HEK293T (cell line): ENCODE results near the gene NUDT14.

Experiments
- CTCF ChIA-PET: fragments of 350-600 bp; formaldehyde crosslinking; extraction: SDS; loops from one replicate; lab custom pipeline; 2021; ENCODE audit warnings: antibody characterized with exemption, inconsistent platforms; lab: Yijun Ruan, JAX
- POLR2A ChIA-PET: fragments of 350-600 bp; formaldehyde crosslinking; extraction: SDS; loops from one replicate; lab custom pipeline; 2020; ENCODE audit warnings: antibody characterized with exemption, inconsistent platforms; lab: Yijun Ruan, JAX
- DNase-seq: peaks from one replicate; pipeline ENCODE4 v3.0.0; 2012; ENCODE audit warnings: mixed read lengths; ENCODE audit errors: extremely low spot score
- ARNT ChIP-seq: fragments of 450-650 bp; IDR thresholded peaks from 2 replicates; pipeline ENCODE4 v1.6.1; 2017; ENCODE audit warnings: mild to moderate bottlenecking
- BHLHE40 ChIP-seq: fragments of 450-650 bp; IDR thresholded peaks from 2 replicates; pipeline ENCODE4 v1.6.1; 2016; ENCODE audit warnings: mild to moderate bottlenecking, moderate library complexity, borderline replicate concordance
- CTBP1 ChIP-seq: fragments of 450-650 bp; IDR thresholded peaks from 2 replicates; pipeline ENCODE4 v1.6.1; 2016; ENCODE audit warnings: borderline replicate concordance
- ELF4 ChIP-seq: fragments of 450-650 bp; IDR thresholded peaks from 2 replicates; pipeline ENCODE4 v1.6.1; 2017; ENCODE audit warnings: antibody characterized with exemption
- FOXA1 ChIP-seq: fragments of 450-650 bp; IDR thresholded peaks from 2 replicates; pipeline ENCODE4 v1.6.1; 2016; ENCODE audit warnings: mild to moderate bottlenecking
- FOXK2 ChIP-seq: fragments of 450-650 bp; IDR thresholded peaks from 2 replicates; pipeline ENCODE4 v1.6.1; 2016; ENCODE audit warnings: mild to moderate bottlenecking
- FOXM1 ChIP-seq: fragments of 450-650 bp; IDR thresholded peaks from 2 replicates; pipeline ENCODE4 v1.6.1; 2017; ENCODE audit warnings: mild to moderate bottlenecking, borderline replicate concordance
- HDGF ChIP-seq: fragments of 450-650 bp; IDR thresholded peaks from 2 replicates; pipeline ENCODE4 v1.6.1; 2017; ENCODE audit warnings: antibody characterized with exemption, borderline replicate concordance
- L3MBTL2 ChIP-seq: fragments of 450-650 bp; conservative IDR thresholded peaks from 2 replicates; pipeline ENCODE4 v1.6.1; 2016; ENCODE audit warnings: mild to moderate bottlenecking
- LEF1 ChIP-seq: fragments of 450-650 bp; IDR thresholded peaks from 2 replicates; pipeline ENCODE4 v1.6.1; 2017; ENCODE audit warnings: mild to moderate bottlenecking, borderline replicate concordance
- NFRKB ChIP-seq: fragments of 450-650 bp; IDR thresholded peaks from 2 replicates; pipeline ENCODE4 v1.6.1; 2016; ENCODE audit warnings: mild to moderate bottlenecking, moderate library complexity
- PKNOX1 ChIP-seq: fragments of 450-650 bp; IDR thresholded peaks from 2 replicates; pipeline ENCODE4 v1.6.1; 2016
- SP1 ChIP-seq: fragments of 450-650 bp; IDR thresholded peaks from 2 replicates; pipeline ENCODE4 v1.6.1; 2017
- SUZ12 ChIP-seq: fragments of 450-650 bp; IDR thresholded peaks from 2 replicates; pipeline ENCODE4 v1.6.1; 2016; ENCODE audit warnings: mild to moderate bottlenecking
- TARDBP ChIP-seq: fragments of 450-650 bp; IDR thresholded peaks from 2 replicates; pipeline ENCODE4 v1.6.1; 2016
- ZNF384 ChIP-seq: fragments of 450-650 bp; IDR thresholded peaks from 2 replicates; pipeline ENCODE4 v1.6.1; 2016

Gene NUDT14

GRCh38 chr14:105148604-105149145, 32.4 kb downstream of the NUDT14 start:
- TF ChIP-seq ELF4 (no peak), NFRKB (no peak), BHLHE40 (no peak), LEF1 (no peak), SP1 (no peak), TARDBP (no peak), FOXK2 (no peak), FOXM1 (no peak), HDGF (no peak), CTBP1 (no peak), SUZ12 (no peak), FOXA1 (no peak)
- ChIA-PET CTCF (no interaction called here), POLR2A (no interaction called here)

GRCh38 chr14:105147671-105148603, 33.2 kb downstream of the NUDT14 start:
- TF ChIP-seq FOXK2 (no peak), HDGF (no peak), FOXM1 (no peak), FOXA1 (no peak), SP1 (no peak), CTBP1 (no peak), BHLHE40 (no peak), ZNF384 (no peak), PKNOX1 (no peak), ELF4 (no peak), LEF1 (no peak), TARDBP (no peak), NFRKB (no peak), L3MBTL2 (no peak)
- no peak for DNase-seq
- ChIA-PET POLR2A (no interaction called here), CTCF (no interaction called here)

More at GRCh38 chr14:105148604-105149145, 32.4 kb downstream of the NUDT14 start:
- no peak for DNase-seq

- no peak for DNase-seq
- no peak for TF ChIP-seq ZNF384
- ChIA-PET POLR2A (no interaction called here), CTCF (interaction anchor here (1.1 kb wide), 1 partner anchor 21 kb away, joined by 3 read pairs; no protein-coding TSS in a partner anchor)
Measured at GRCh38 chr14:105146976-105147635, 34.0 kb downstream of the NUDT14 start.

- TF ChIP-seq HDGF (no peak), CTBP1 (no peak), NFRKB (no peak), SUZ12 (no peak), FOXM1 (no peak), BHLHE40 (no peak), FOXA1 (no peak), ELF4 (no peak), LEF1 (no peak), SP1 (no peak), L3MBTL2 (no peak), FOXK2 (no peak), PKNOX1 (no peak), TARDBP (no peak), ZNF384 (no peak)
- ChIA-PET POLR2A (no interaction called here), CTCF (interaction anchor here (1.1 kb wide), 1 partner anchor 21 kb away, joined by 3 read pairs; no protein-coding TSS in a partner anchor)
- DNase-seq, result no peak
Measured at GRCh38 chr14:105146181-105146975, 34.7 kb downstream of the NUDT14 start.

- no peak for DNase-seq
- ChIA-PET POLR2A (no interaction called here), CTCF (interaction anchor here (1.1 kb wide), 1 partner anchor 22 kb away, joined by 3 read pairs; no protein-coding TSS in a partner anchor)
- TF ChIP-seq CTBP1 (no peak), FOXM1 (no peak), SUZ12 (no peak), HDGF (no peak), ZNF384 (no peak), L3MBTL2 (no peak), SP1 (no peak), PKNOX1 (no peak), FOXA1 (no peak), FOXK2 (no peak), NFRKB (no peak), TARDBP (no peak), BHLHE40 (no peak), ARNT (no peak), ELF4 (no peak)
Measured at GRCh38 chr14:105145381-105146180, 35.5 kb downstream of the NUDT14 start.
